HEK293 (cell line): ENCODE measurements around the gene FAM241A.

ENCODE experiments used
- CTCF ChIA-PET: fragments of 350-600 bp; formaldehyde crosslinking; extraction: SDS; loops from one replicate; lab custom pipeline; 2021; ENCODE audit warnings: antibody characterized with exemption; lab: Yijun Ruan, JAX
- POLR2A ChIA-PET: fragments of 300-600 bp; formaldehyde crosslinking; extraction: SDS; loops from one replicate; lab custom pipeline; 2020; ENCODE audit warnings: antibody characterized with exemption, inconsistent platforms; lab: Yijun Ruan, JAX
- H3K27ac ChIP-seq: fragments of 200-500 bp; sonication (Bioruptor generic); 2 replicates; pipeline ENCODE4 v1.5.1; 2014; ENCODE audit warnings: low read depth, low read length, control low read depth, inconsistent platforms; ENCODE audit errors: extremely low read depth
- H3K36me3 ChIP-seq, 2 experiments: fragments of 200-500 bp in 1 of 2; sonication (Bioruptor generic) in 1 of 2; 1 replicate in 1 of 2; 2 replicates in 1 of 2; pipeline ENCODE4 v1.5.1; 2014 to 2017; ENCODE audit warnings: inconsistent platforms in 2 of 2, low read length in 2 of 2; ENCODE audit not compliant: control insufficient read depth in 2 of 2, insufficient read depth in 1 of 2
- H3K4me1 ChIP-seq: fragments of 200-500 bp; sonication (Bioruptor generic); 2 replicates; pipeline ENCODE4 v1.5.1; 2014; ENCODE audit warnings: mild to moderate bottlenecking, low read length, inconsistent platforms; ENCODE audit not compliant: control insufficient read depth, insufficient read depth
- H3K4me3 ChIP-seq: 2 replicates; pipeline ENCODE4 v1.5.1; 2011; ENCODE audit warnings: low read depth, mild to moderate bottlenecking, control low read depth, low read length, moderate library complexity
- H3K9me3 ChIP-seq: fragments of 200-500 bp; sonication (Bioruptor generic); 2 replicates; pipeline ENCODE4 v1.5.1; 2014; ENCODE audit warnings: low read depth, low read length, inconsistent platforms; ENCODE audit not compliant: control insufficient read depth, insufficient read depth
- BCL11A ChIP-seq: fragments of 450-650 bp; formaldehyde crosslinking; IDR thresholded peaks from 2 replicates; pipeline ENCODE4 v1.5.1; 2016; ENCODE audit warnings: low read depth, missing biosample characterization, missing genetic modification characterization
- GFI1B ChIP-seq: fragments of 450-650 bp; formaldehyde crosslinking; IDR thresholded peaks from 2 replicates; pipeline ENCODE4 v1.5.1; 2016; ENCODE audit warnings: missing biosample characterization, missing genetic modification characterization
- GLI4 ChIP-seq: fragments of 450-650 bp; formaldehyde crosslinking; IDR thresholded peaks from 2 replicates; pipeline ENCODE4 v1.5.1; 2016; ENCODE audit warnings: missing biosample characterization, missing genetic modification characterization
- KLF7 ChIP-seq: fragments of 450-650 bp; formaldehyde crosslinking; IDR thresholded peaks from 2 replicates; pipeline ENCODE4 v1.5.1; 2016; ENCODE audit warnings: missing biosample characterization, missing genetic modification characterization, borderline replicate concordance
- PRDM1 ChIP-seq: fragments of 450-650 bp; formaldehyde crosslinking; IDR thresholded peaks from 2 replicates; pipeline ENCODE4; 2016; ENCODE audit warnings: missing biosample characterization, missing genetic modification characterization
- PRDM6 ChIP-seq: fragments of 450-650 bp; formaldehyde crosslinking; IDR thresholded peaks from 2 replicates; pipeline ENCODE4 v1.5.1; 2017; ENCODE audit warnings: missing biosample characterization, missing genetic modification characterization
- TCF7L2 ChIP-seq: IDR thresholded peaks from 2 replicates; pipeline ENCODE4 v1.6.1; 2011; ENCODE audit warnings: low read depth, mild to moderate bottlenecking, inconsistent platforms, low read length, moderate library complexity, borderline replicate concordance
- TRIM28 ChIP-seq: IDR thresholded peaks from 2 replicates; pipeline ENCODE4 v1.6.1; 2011; ENCODE audit warnings: low read length, control low read depth, borderline replicate concordance
- YY2 ChIP-seq: fragments of 450-650 bp; formaldehyde crosslinking; IDR thresholded peaks from 2 replicates; pipeline ENCODE4 v1.5.1; 2016; ENCODE audit warnings: missing biosample characterization, missing genetic modification characterization
- ZEB2 ChIP-seq: fragments of 450-650 bp; formaldehyde crosslinking; IDR thresholded peaks from 2 replicates; pipeline ENCODE4 v1.5.1; 2016; ENCODE audit warnings: missing biosample characterization, missing genetic modification characterization
- ZFP37 ChIP-seq: fragments of 450-650 bp; formaldehyde crosslinking; IDR thresholded peaks from 2 replicates; pipeline ENCODE4 v1.5.1; 2016; ENCODE audit warnings: missing biosample characterization, missing genetic modification characterization
- ZNF133 ChIP-seq: fragments of 450-650 bp; formaldehyde crosslinking; IDR thresholded peaks from 2 replicates; pipeline ENCODE4 v1.5.1; 2016; ENCODE audit warnings: missing biosample characterization, missing genetic modification characterization
- ZNF175 ChIP-seq: fragments of 450-650 bp; formaldehyde crosslinking; IDR thresholded peaks from 2 replicates; pipeline ENCODE4 v1.5.1; 2016; ENCODE audit warnings: missing biosample characterization, missing genetic modification characterization
- ZNF184 ChIP-seq: fragments of 450-650 bp; IDR thresholded peaks from 2 replicates; pipeline ENCODE4 v1.5.1; 2018; ENCODE audit warnings: missing biosample characterization, mild to moderate bottlenecking, missing genetic modification characterization
- ZNF202 ChIP-seq: fragments of 450-650 bp; formaldehyde crosslinking; IDR thresholded peaks from 2 replicates; pipeline ENCODE4 v1.5.1; 2016; ENCODE audit warnings: missing biosample characterization, missing genetic modification characterization, borderline replicate concordance
- ZNF211 ChIP-seq: fragments of 450-650 bp; formaldehyde crosslinking; IDR thresholded peaks from 2 replicates; pipeline ENCODE4 v1.5.1; 2016; ENCODE audit warnings: low read depth, missing biosample characterization, missing genetic modification characterization
- ZNF221 ChIP-seq: fragments of 450-650 bp; formaldehyde crosslinking; IDR thresholded peaks from 2 replicates; pipeline ENCODE4 v1.5.1; 2017; ENCODE audit warnings: missing biosample characterization, missing genetic modification characterization, borderline replicate concordance
- ZNF292 ChIP-seq: fragments of 450-650 bp; formaldehyde crosslinking; IDR thresholded peaks from 2 replicates; pipeline ENCODE4 v1.5.1; 2016; ENCODE audit warnings: low read depth, missing biosample characterization, missing genetic modification characterization, borderline replicate concordance
- ZNF341 ChIP-seq: fragments of 450-650 bp; formaldehyde crosslinking; IDR thresholded peaks from 2 replicates; pipeline ENCODE4; 2016; ENCODE audit warnings: low read depth, missing biosample characterization, missing genetic modification characterization
- ZNF350 ChIP-seq: fragments of 450-650 bp; formaldehyde crosslinking; IDR thresholded peaks from 2 replicates; pipeline ENCODE4 v1.5.0; 2017; ENCODE audit warnings: missing biosample characterization, mild to moderate bottlenecking, missing genetic modification characterization
- ZNF354C ChIP-seq: fragments of 450-650 bp; formaldehyde crosslinking; IDR thresholded peaks from 2 replicates; pipeline ENCODE4 v1.5.1; 2016; ENCODE audit warnings: missing biosample characterization, missing genetic modification characterization, low read depth, borderline replicate concordance
- ZNF488 ChIP-seq: fragments of 450-650 bp; formaldehyde crosslinking; IDR thresholded peaks from 2 replicates; pipeline ENCODE4 v1.5.1; 2016; ENCODE audit warnings: missing biosample characterization, missing genetic modification characterization
- ZNF514 ChIP-seq: fragments of 450-650 bp; formaldehyde crosslinking; IDR thresholded peaks from 2 replicates; pipeline ENCODE4 v1.5.1; 2016; ENCODE audit warnings: missing biosample characterization, missing genetic modification characterization
- ZNF530 ChIP-seq: fragments of 450-650 bp; formaldehyde crosslinking; IDR thresholded peaks from 2 replicates; pipeline ENCODE4 v1.5.1; 2016; ENCODE audit warnings: low read depth, missing biosample characterization, missing genetic modification characterization
- ZNF544 ChIP-seq: fragments of 450-650 bp; formaldehyde crosslinking; IDR thresholded peaks from 2 replicates; pipeline ENCODE4 v1.5.0; 2017; ENCODE audit warnings: missing biosample characterization, missing genetic modification characterization
- ZNF621 ChIP-seq: fragments of 450-650 bp; formaldehyde crosslinking; IDR thresholded peaks from 2 replicates; pipeline ENCODE4 v1.5.1; 2017; ENCODE audit warnings: missing biosample characterization, missing genetic modification characterization
- ZNF624 ChIP-seq: fragments of 450-650 bp; formaldehyde crosslinking; IDR thresholded peaks from 2 replicates; pipeline ENCODE4 v1.5.1; 2017; ENCODE audit warnings: missing biosample characterization, missing genetic modification characterization
- ZNF626 ChIP-seq: fragments of 450-650 bp; sonication (Bioruptor Pico); formaldehyde crosslinking; IDR thresholded peaks from 2 replicates; pipeline ENCODE4 v1.5.1; 2018; ENCODE audit warnings: missing biosample characterization, missing genetic modification characterization, inconsistent platforms
- ZNF677 ChIP-seq: fragments of 450-650 bp; IDR thresholded peaks from 2 replicates; pipeline ENCODE4 v1.5.0; 2018; ENCODE audit warnings: missing biosample characterization, mild to moderate bottlenecking, missing genetic modification characterization, moderate library complexity
- ZNF776 ChIP-seq: fragments of 450-650 bp; formaldehyde crosslinking; IDR thresholded peaks from 2 replicates; pipeline ENCODE4 v1.5.0; 2017; ENCODE audit warnings: missing biosample characterization, missing genetic modification characterization, borderline replicate concordance
- ZNF785 ChIP-seq: fragments of 450-650 bp; formaldehyde crosslinking; IDR thresholded peaks from 2 replicates; pipeline ENCODE4 v1.5.1; 2016; ENCODE audit warnings: missing biosample characterization, missing genetic modification characterization
- ZNF830 ChIP-seq: fragments of 450-650 bp; IDR thresholded peaks from 2 replicates; pipeline ENCODE4 v1.5.0; 2018; ENCODE audit warnings: missing biosample characterization, missing genetic modification characterization, low read depth, mild to moderate bottlenecking, moderate library complexity
- ZNF843 ChIP-seq: fragments of 450-650 bp; formaldehyde crosslinking; IDR thresholded peaks from 2 replicates; pipeline ENCODE4 v1.5.1; 2016; ENCODE audit warnings: missing biosample characterization, missing genetic modification characterization
- TF ChIP-seq, protein P1 (sequence below): fragments of 450-650 bp; formaldehyde crosslinking; IDR thresholded peaks from 2 replicates; pipeline ENCODE4 v1.5.1; 2016; ENCODE audit warnings: missing biosample characterization, missing genetic modification characterization
- TF ChIP-seq, protein P2 (sequence below): fragments of 450-650 bp; formaldehyde crosslinking; IDR thresholded peaks from 2 replicates; pipeline ENCODE4 v1.5.1; 2016; ENCODE audit warnings: missing biosample characterization, missing genetic modification characterization

FAM241A gene

GRCh38 chr4:112234952-112235609, 89.8 kb downstream of the FAM241A start (continued):
- TF ChIP-seq ZNF184 (no peak), KLF7 (tag by site-specific recombination) (no peak), ZNF843 (tag by site-specific recombination) (no peak), TCF7L2 (no peak), ZNF776 (tag by site-specific recombination) (no peak), ZNF221 (no peak), BCL11A (tag by site-specific recombination) (no peak), PRDM6 (tag by site-specific recombination) (peak; percentile 91), ZEB2 (peak; percentile 51; the same call in 1 of the 2 replicates), TRIM28 (no peak), GFI1B (no peak), PRDM1 (tag by site-specific recombination) (no peak), ZFP37 (no peak), ZNF202 (tag by site-specific recombination) (no peak), ZNF785 (no peak), GLI4 (no peak), ZNF626 (tag by site-specific recombination) (no peak), ZNF677 (tag by site-specific recombination) (no peak), ZNF514 (tag by site-specific recombination) (no peak)
- TF ChIP-seq, protein P1, sequence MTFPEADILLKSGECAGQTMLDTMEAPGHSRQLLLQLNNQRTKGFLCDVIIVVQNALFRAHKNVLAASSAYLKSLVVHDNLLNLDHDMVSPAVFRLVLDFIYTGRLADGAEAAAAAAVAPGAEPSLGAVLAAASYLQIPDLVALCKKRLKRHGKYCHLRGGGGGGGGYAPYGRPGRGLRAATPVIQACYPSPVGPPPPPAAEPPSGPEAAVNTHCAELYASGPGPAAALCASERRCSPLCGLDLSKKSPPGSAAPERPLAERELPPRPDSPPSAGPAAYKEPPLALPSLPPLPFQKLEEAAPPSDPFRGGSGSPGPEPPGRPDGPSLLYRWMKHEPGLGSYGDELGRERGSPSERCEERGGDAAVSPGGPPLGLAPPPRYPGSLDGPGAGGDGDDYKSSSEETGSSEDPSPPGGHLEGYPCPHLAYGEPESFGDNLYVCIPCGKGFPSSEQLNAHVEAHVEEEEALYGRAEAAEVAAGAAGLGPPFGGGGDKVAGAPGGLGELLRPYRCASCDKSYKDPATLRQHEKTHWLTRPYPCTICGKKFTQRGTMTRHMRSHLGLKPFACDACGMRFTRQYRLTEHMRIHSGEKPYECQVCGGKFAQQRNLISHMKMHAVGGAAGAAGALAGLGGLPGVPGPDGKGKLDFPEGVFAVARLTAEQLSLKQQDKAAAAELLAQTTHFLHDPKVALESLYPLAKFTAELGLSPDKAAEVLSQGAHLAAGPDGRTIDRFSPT (tag by site-specific recombination) = no peak
- TF ChIP-seq, protein P2, sequence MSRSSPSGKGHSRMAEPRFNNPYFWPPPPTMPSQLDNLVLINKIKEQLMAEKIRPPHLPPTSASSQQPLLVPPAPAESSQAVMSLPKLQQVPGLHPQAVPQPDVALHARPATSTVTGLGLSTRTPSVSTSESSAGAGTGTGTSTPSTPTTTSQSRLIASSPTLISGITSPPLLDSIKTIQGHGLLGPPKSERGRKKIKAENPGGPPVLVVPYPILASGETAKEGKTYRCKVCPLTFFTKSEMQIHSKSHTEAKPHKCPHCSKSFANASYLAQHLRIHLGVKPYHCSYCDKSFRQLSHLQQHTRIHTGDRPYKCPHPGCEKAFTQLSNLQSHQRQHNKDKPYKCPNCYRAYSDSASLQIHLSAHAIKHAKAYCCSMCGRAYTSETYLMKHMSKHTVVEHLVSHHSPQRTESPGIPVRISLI = no peak
- TF ChIP-seq, all 188 proteins: peak for 6

GRCh38 chr4:112236040-112236439, 90.8 kb downstream of the FAM241A start:
- Histone ChIP-seq H3K4me3 (no peak overlapping the region), H3K36me3 (no peaks in the 10 kb centered on the region), H3K4me1 (no peaks in the 10 kb centered on the region), H3K27ac (no peak overlapping the region), H3K9me3 (no peaks in the 10 kb centered on the region)
- POLR2A ChIA-PET = interaction anchor here (0.7 kb wide), 1 partner anchor 50 kb away, joined by 4 read pairs; the partner anchor contains the start of gene TIFA
- TF ChIP-seq ZNF624 (tag by site-specific recombination) = no peak
- TF ChIP-seq ZNF488 (tag by site-specific recombination) = no peak
- no peak for TF ChIP-seq ZNF354C (tag by site-specific recombination)
- TF ChIP-seq ZNF175 (tag by site-specific recombination) = no peak
- TF ChIP-seq ZNF544 = no peak
- TF ChIP-seq ZNF621 (tag by site-specific recombination) = no peak
- TF ChIP-seq ZNF341 (tag by site-specific recombination) = no peak
- TF ChIP-seq ZNF211 (tag by site-specific recombination) = no peak
- TF ChIP-seq ZNF350 = no peak
- TF ChIP-seq ZNF133 (tag by site-specific recombination) = no peak
- TF ChIP-seq ZNF530 = no peak
- TF ChIP-seq ZNF830 (tag by site-specific recombination) = no peak
- TF ChIP-seq ZNF292 = no peak
- no peak for TF ChIP-seq YY2
- CTCF ChIA-PET = interaction anchor here (0.6 to 8.1 kb wide), 9 partner anchors 11 to 274 kb away, joined by 3 to 67 read pairs (median 3); no protein-coding TSS in a partner anchor
